Choroid plexus epithelial cell (primary cell): ENCODE data around the gene ITGA8.
A peak's percentile ranks its signal among the peaks of the same experiment; 100 is the strongest.

Source experiments
- DNase-seq: peaks from one replicate; pipeline ENCODE4 v3.0.0-alpha.2; 2010; ENCODE audit warnings: low read depth
- H3K4me3 ChIP-seq: 2 replicates; pipeline ENCODE4 v1.5.1; 2011; ENCODE audit warnings: low read depth, mild to moderate bottlenecking, control low read depth, low read length, moderate library complexity
- CTCF ChIP-seq: conservative IDR thresholded peaks from 2 replicates; pipeline ENCODE4 v1.5.1; 2011; ENCODE audit warnings: low read depth, mild to moderate bottlenecking, control low read depth, inconsistent platforms, low read length, moderate library complexity

The ITGA8 gene

GRCh38 chr10:15491856-15492642 lies 227.7 kb downstream of the ITGA8 start:
- DNase-seq = peak; percentile 58
- H3K4me3 ChIP-seq = no peak overlapping the region
- no peak for TF ChIP-seq CTCF

GRCh38 chr10:15489431-15489830 lies 230.3 kb downstream of the ITGA8 start:
- no peak for TF ChIP-seq CTCF
- H3K4me3 ChIP-seq = no peak overlapping the region

GRCh38 chr10:15487376-15487775 lies 232.3 kb downstream of the ITGA8 start:
- no peak for DNase-seq
- no peak for TF ChIP-seq CTCF
- no peak overlapping the region for H3K4me3 ChIP-seq

More at GRCh38 chr10:15489431-15489830, 230.3 kb downstream of the ITGA8 start:
- DNase-seq = no peak

GRCh38 chr10:15486404-15486803 lies 233.3 kb downstream of the ITGA8 start:
- DNase-seq = peak; percentile 80

GRCh38 chr10:15485684-15486316 lies 233.9 kb downstream of the ITGA8 start:
- no peak overlapping the region for H3K4me3 ChIP-seq
- peak; percentile 92 for DNase-seq
- TF ChIP-seq CTCF = no peak

More at GRCh38 chr10:15486404-15486803, 233.3 kb downstream of the ITGA8 start:
- no peak for TF ChIP-seq CTCF
- no peak overlapping the region for H3K4me3 ChIP-seq

- no peak overlapping the region for H3K4me3 ChIP-seq
- no peak for DNase-seq
- TF ChIP-seq CTCF = no peak
Observed at GRCh38 chr10:15485027-15485426, 234.7 kb downstream of the ITGA8 start.
